Stimulated activated CD4-positive, alpha-beta T cell treated with anti-CD3 and anti-CD28 coated beads, Interleukin-1b, Interleukin-23, amount 100 ng/mL, for 1 hour (primary cell): ENCODE data around the gene GPX7.

Source experiments
- DNase-seq, 2 donors: peaks; one replicate each; pipeline ENCODE4 v3.0.0-alpha.2; 2020; ENCODE audit warnings: low read depth in 2 of 2

GPX7 gene

GRCh38 chr1:52588027-52588426, 14.1 kb upstream of the GPX7 start:
- no peak for DNase-seq

- DNase-seq, result no peak
Measured at GRCh38 chr1:52588535-52588934, 13.6 kb upstream of the GPX7 start.

DNA sequence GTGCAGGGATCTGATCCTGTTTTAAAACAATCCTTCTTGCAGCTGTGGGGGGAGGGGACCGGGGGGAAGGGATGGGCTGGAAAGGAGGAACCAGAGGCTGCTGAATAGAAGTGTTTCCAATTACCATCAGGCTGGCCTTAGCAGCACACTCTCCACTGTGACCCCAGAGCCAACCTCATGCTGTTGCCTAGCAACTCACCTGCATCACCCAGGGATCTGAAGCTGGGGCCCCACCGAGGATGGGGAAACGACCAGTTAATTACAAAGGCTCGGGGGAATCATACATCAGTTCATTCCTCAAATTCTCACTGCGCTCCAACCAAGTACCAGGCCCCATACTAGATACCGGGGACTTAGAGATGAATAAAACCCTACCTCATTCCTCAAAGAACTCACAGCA, 11.9 kb upstream of the GPX7 start:
- DNase-seq, result no peak

- no peak for DNase-seq
Measured at GRCh38 chr1:52592637-52593323, 9.4 kb upstream of the GPX7 start.

- DNase-seq, result no peak
Measured at GRCh38 chr1:52593495-52593894, 8.7 kb upstream of the GPX7 start.

- no peak for DNase-seq
Measured at GRCh38 chr1:52595061-52595460, 7.1 kb upstream of the GPX7 start.

DNA sequence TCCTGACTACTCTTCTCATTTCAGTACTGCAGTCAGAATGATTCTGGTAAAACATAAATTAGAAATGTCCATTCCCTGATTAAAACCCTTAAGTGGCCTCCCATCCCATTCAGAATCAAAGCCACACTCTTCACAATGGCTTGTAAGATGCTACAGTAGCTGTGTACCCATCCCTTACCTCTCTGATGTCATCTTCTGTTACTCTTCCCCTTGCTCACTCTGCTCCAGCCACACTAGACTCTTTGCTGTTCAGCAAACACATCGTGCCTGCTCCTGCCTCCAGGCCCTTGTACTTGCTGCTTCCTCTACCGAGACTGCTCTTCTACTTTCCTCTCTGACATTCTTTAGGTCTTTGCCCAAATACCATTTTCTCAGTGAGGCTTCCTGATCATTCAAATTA, 4.3 kb upstream of the GPX7 start:
- DNase-seq, result no peak

- no peak for DNase-seq
Measured at GRCh38 chr1:52598729-52599128, 3.4 kb upstream of the GPX7 start.

- no peak for DNase-seq
Measured at GRCh38 chr1:52599236-52599635, 2.9 kb upstream of the GPX7 start.

DNA sequence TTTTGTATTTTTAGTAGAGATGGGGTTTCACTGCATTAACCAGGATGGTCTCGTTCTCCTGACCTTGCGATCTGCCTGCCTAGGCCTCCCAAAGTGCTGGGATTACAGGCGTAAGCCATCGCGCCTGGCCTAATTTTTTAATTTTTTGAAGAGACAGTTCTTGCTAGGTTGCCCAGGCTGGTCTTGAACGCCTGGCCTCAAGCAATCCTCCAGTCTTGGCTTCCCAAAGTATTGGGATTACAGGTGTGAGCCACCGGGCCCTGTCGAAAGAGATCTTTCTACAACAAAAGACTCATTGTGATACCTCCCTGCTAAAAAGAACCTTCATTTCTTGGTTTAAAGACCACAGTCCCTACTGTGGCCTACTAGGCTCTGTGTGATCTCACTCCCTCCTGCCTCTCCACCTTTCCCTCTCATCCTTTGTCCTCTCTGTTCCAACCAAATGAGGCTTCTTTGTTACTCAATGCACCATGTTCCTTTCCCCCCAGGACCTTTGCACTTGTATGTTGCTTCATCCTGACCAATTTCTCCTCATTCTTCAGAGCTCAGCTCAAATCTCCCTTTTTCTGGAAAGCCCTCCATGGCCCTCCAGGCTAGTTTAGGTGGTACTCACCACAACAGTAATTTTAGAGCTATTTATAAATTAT, 1.5 kb upstream of the GPX7 start:
- no peak for DNase-seq

DNA sequence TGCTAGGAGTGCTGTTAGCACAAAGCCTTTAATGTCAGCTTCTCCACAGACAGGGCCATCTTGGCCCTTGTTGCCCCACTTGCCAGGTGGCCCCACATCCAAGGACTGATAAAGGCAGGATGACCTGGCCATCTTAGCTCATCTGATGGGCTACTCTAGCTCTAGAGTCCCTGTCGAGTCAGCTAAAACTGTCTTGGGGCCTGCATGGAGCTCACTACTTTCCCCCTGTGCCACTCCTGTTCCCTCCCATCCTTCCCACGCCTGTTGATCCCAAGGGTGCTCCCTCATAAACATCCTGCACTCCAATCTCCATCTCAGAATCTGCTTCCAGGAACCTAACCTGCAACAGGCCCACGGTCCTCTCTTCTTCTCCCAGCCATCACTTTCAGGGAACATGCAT, 652 bp upstream of the GPX7 start:
- no peak for DNase-seq

DNA sequence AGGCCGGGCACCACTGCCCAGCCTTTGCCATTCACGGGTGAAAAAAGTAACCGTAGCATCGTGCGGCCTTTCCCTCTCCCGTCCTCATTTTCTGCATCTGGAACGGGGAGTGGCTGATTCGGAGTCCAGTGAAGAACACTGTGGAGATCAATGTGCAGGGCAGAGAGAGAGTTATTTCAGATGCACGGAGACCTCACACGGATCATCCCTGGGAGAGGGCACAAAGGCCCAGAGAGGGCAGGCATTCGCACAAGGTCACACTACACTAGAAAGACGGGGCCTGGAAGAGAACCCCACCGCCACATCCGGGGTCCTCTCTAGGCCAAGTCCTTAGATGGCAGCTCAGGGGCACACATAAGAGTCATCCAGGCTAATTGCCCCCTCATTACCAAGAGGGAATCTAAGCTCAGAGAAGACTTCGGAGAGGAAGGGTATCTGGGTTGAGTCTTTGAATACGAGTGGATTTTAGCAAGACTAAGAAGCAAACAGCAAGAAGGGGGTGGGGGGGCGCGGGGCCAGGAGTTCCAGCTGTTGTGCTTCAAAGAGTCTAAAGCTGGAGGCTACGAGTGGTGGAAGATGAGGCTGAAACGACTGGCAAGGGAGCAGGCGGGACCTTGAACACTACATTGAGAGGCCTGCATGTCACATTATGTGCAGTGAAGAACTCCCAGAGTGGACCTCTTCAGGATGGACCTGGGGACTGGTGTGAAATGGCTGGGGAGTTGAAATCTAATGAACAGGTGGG, 857 bp downstream of the GPX7 start:
- DNase-seq, result no peak

DNA sequence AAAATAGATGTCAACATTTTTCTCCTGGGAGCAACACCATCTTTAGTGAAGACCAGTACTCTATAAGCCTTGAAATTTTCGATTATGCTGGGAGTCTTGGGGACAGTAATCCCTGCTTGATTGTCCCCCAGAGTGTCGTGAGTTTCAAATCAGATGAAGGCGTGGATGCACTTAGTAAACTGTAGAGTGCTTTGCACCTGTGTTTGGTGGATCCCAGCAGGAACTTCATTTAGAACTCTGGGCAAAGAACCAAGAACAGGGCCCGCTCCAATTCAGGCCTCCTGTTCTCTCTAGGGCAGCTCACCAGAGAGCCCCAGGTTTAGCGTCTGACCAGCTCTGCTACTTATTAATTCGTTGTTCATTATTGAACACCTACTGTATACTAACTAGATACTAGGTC, 1.5 kb downstream of the GPX7 start:
- no peak for DNase-seq

GRCh38 chr1:52604063-52604770, 2.0 kb downstream of the GPX7 start:
- no peak for DNase-seq

DNA sequence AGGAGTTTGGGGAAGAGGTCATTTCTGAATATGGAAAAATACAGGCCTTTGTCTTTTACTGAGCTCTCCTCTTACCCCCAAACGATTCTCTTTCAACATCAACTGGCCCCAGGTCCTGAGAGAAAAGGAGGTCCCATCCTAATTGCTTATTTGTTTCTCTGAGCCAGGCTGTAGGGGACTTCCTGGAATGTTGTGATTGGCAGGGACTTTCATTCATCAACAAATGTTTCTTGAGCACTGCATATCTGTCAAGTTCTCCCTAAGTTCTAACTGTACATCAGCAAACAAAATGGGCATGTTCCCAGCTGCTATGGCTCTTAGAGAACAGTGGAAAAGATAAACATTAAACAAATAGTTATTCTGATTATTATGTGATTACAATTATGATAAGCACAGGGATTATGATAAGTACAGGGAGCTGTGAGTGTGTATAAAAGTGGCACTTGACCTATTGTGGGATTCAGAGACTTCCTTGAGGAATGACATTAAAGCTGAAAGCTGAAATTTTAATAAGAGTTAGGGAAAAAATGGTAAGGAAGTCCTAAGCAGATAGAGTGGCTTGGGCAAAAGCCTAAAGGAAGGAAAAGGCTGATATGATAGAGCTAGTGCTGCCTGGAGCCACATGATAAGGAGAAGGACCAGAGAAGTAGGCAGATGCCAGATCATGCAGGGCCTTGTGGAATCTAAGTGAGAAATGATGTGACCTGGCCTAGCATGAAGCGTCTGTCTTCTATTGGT, 11.6 kb downstream of the GPX7 start:
- no peak for DNase-seq

- no peak for DNase-seq
Measured at GRCh38 chr1:52614671-52615070, 12.5 kb downstream of the GPX7 start.

GRCh38 chr1:52615489-52616042, 13.4 kb downstream of the GPX7 start:
- DNase-seq, result no peak

GRCh38 chr1:52621950-52622349, 19.8 kb downstream of the GPX7 start:
- DNase-seq, result no peak

- DNase-seq, result no peak
Measured at GRCh38 chr1:52623812-52624211, 21.6 kb downstream of the GPX7 start.

- no peak for DNase-seq
Measured at GRCh38 chr1:52627028-52627427, 24.9 kb downstream of the GPX7 start.

GRCh38 chr1:52628614-52629324, 26.6 kb downstream of the GPX7 start:
- DNase-seq, result no peak
